IMR-90 (cell line): Measurements from ENCODE around the gene RASD2. TPM values are rescaled to one million over a fixed set of nuclear protein-coding genes. Genes with fewer than 3 reads are reported as not detected.
A peak's percentile ranks its signal among the peaks of the same experiment; 100 is the strongest.

Experiments used
- ATAC-seq: fragments of 200-7000 bp; cut with Tn5 transposase; 2 replicates; pipeline ENCODE4 v1.9.1; 2020; ENCODE audit warnings: low read depth, mild to moderate bottlenecking, moderate library complexity
- BruUV-seq: library from RNA; stranded (reverse); fragments of 400-500 nt; replicated peaks from 2 replicates; lab custom pipeline; 2021; lab: Mats Ljungman, UMichigan
- CTCF ChIA-PET: fragments of 300-600 bp; formaldehyde crosslinking; extraction: SDS; loops from one replicate; lab custom pipeline; 2021; ENCODE audit warnings: antibody characterized with exemption; lab: Yijun Ruan, JAX
- POLR2A ChIA-PET: fragments of 300-600 bp; sonication (Branson Sonifier 250); formaldehyde crosslinking; loops from one replicate; lab custom pipeline; 2022; ENCODE audit warnings: antibody characterized with exemption; ENCODE audit not compliant: unreplicated experiment; lab: Charles Lee
- DNase-seq: peaks from one replicate; pipeline ENCODE4 v3.0.0; 2013
- H2AFZ ChIP-seq: replicated peaks from 2 replicates; pipeline ENCODE3; 2013; ENCODE audit warnings: low read length, mild to moderate bottlenecking; ENCODE audit not compliant: poor library complexity
- H2AK5ac ChIP-seq: 2 replicates; pipeline ENCODE4 v1.6.1; 2013; ENCODE audit warnings: low read depth, low read length, inconsistent platforms
- H2AK9ac ChIP-seq: replicated peaks from 2 replicates; pipeline ENCODE3; 2013; ENCODE audit warnings: mild to moderate bottlenecking, low read depth, low read length, moderate library complexity; ENCODE audit not compliant: poor library complexity
- H2BK120ac ChIP-seq: 2 replicates; pipeline ENCODE4 v1.6.1; 2013; ENCODE audit warnings: low read depth, low read length, inconsistent platforms
- H2BK15ac ChIP-seq: 3 replicates; pipeline ENCODE4 v1.6.1; 2013; ENCODE audit warnings: low read depth, low read length, inconsistent platforms
- H2BK20ac ChIP-seq: 2 replicates; pipeline ENCODE4 v1.6.1; 2013; ENCODE audit warnings: low read depth, mild to moderate bottlenecking, inconsistent platforms, low read length, moderate library complexity
- H2BK5ac ChIP-seq: 2 replicates; pipeline ENCODE4 v1.6.1; 2013; ENCODE audit warnings: mild to moderate bottlenecking, low read depth, low read length, inconsistent platforms; ENCODE audit not compliant: poor library complexity, severe bottlenecking
- H3K14ac ChIP-seq: replicated peaks from 2 replicates; pipeline ENCODE4 v1.6.1; 2013; ENCODE audit warnings: low read depth, low read length, inconsistent platforms
- H3K18ac ChIP-seq: 2 replicates; pipeline ENCODE4 v1.6.1; 2013; ENCODE audit warnings: low read depth, low read length, control low read depth
- H3K23ac ChIP-seq: 2 replicates; pipeline ENCODE4 v1.6.1; 2013; ENCODE audit warnings: low read depth, low read length, inconsistent platforms
- H3K27ac ChIP-seq: 2 replicates; pipeline ENCODE4 v1.5.1; 2013; ENCODE audit warnings: mild to moderate bottlenecking, control low read depth, low read length; ENCODE audit not compliant: insufficient read depth
- H3K27me3 ChIP-seq: 2 replicates; pipeline ENCODE4 v1.6.1; 2013; ENCODE audit warnings: low read length; ENCODE audit not compliant: control insufficient read depth, insufficient read depth
- H3K36me3 ChIP-seq: 2 replicates; pipeline ENCODE4 v1.6.1; 2013; ENCODE audit warnings: low read length, mixed read lengths; ENCODE audit not compliant: control insufficient read depth, insufficient read depth
- H3K4ac ChIP-seq: 2 replicates; pipeline ENCODE4 v1.6.1; 2013; ENCODE audit warnings: low read depth, low read length, inconsistent platforms
- H3K4me1 ChIP-seq: 2 replicates; pipeline ENCODE4 v1.6.1; 2013; ENCODE audit warnings: low read length, mixed read lengths; ENCODE audit not compliant: control insufficient read depth, insufficient read depth
- H3K4me2 ChIP-seq: 2 replicates; pipeline ENCODE4 v1.6.1; 2013; ENCODE audit warnings: low read depth, mild to moderate bottlenecking, control low read depth, low read length, moderate library complexity
- H3K4me3 ChIP-seq: 2 replicates; pipeline ENCODE4 v1.5.1; 2013; ENCODE audit warnings: low read depth, mild to moderate bottlenecking, control low read depth, low read length, moderate library complexity; ENCODE audit not compliant: insufficient read depth
- H3K56ac ChIP-seq: 2 replicates; pipeline ENCODE4 v1.6.1; 2013; ENCODE audit warnings: low read length, inconsistent platforms; ENCODE audit not compliant: insufficient read depth; ENCODE audit errors: extremely low read depth
- H3K79me1 ChIP-seq, 2 experiments: 2 replicates each; pipeline ENCODE4 v1.6.1; 2013; ENCODE audit warnings: low read length in 2 of 2, inconsistent platforms in 1 of 2, low read depth in 1 of 2
- H3K9ac ChIP-seq: 2 replicates; pipeline ENCODE4 v1.6.1; 2013; ENCODE audit warnings: low read depth, low read length, control low read depth
- H3K9me1 ChIP-seq: 2 replicates; pipeline ENCODE4 v1.6.1; 2013; ENCODE audit warnings: low read length, inconsistent platforms; ENCODE audit not compliant: insufficient read depth
- H3K9me3 ChIP-seq: 2 replicates; pipeline ENCODE4 v1.6.1; 2013; ENCODE audit warnings: low read length; ENCODE audit not compliant: control insufficient read depth, insufficient read depth
- H4K20me1 ChIP-seq: 2 replicates; pipeline ENCODE4 v1.6.1; 2013; ENCODE audit warnings: low read length, inconsistent platforms; ENCODE audit not compliant: insufficient read depth
- H4K5ac ChIP-seq: 2 replicates; pipeline ENCODE4 v1.6.1; 2013; ENCODE audit warnings: mild to moderate bottlenecking, low read depth, low read length, control low read depth
- H4K8ac ChIP-seq, 2 experiments: 2 replicates each; pipeline ENCODE4 v1.6.1; 2013; ENCODE audit warnings: low read depth in 2 of 2, low read length in 2 of 2, control low read depth in 1 of 2, inconsistent platforms in 1 of 2
- H4K91ac ChIP-seq: 2 replicates; pipeline ENCODE4 v1.6.1; 2013; ENCODE audit warnings: low read depth, low read length, inconsistent platforms; ENCODE audit not compliant: insufficient read depth
- MAZ ChIP-seq: IDR thresholded peaks from 2 replicates; pipeline ENCODE4 v1.6.1; 2012; ENCODE audit warnings: low read depth, mild to moderate bottlenecking, low read length, improper control_type of control experiment, moderate library complexity, borderline replicate concordance
- POLR2A ChIP-seq: IDR thresholded peaks from 2 replicates; pipeline ENCODE4 v1.6.1; 2012; ENCODE audit warnings: mild to moderate bottlenecking, low read depth, low read length
- RFX5 ChIP-seq: IDR thresholded peaks from 2 replicates; pipeline ENCODE4 v1.8.0; 2012; ENCODE audit warnings: low read depth, mild to moderate bottlenecking, low read length, moderate library complexity
- whole genome bisulfite sequencing, 2 experiments: methylation state at CpG; one replicate each; pipeline versions ENCODE4 v1.1.5 to v1.1.7; 2013; ENCODE audit warnings: missing lambda C conversion rate in 2 of 2; ENCODE audit not compliant: insufficient read length in 1 of 2; ENCODE audit errors: extremely low coverage in 2 of 2; 5-methylcytosine and 5-hydroxymethylcytosine counted together
- dilution Hi-C: fragments of 300-500 bp; cut with HindIII; formaldehyde crosslinking; loops from one replicate; pipeline ENCODE4 v1.14.3; 2018; ENCODE audit warnings: low sequenced_read_pairs; ENCODE audit not compliant: unreplicated experiment
- in situ Hi-C: fragments of 300-500 bp; cut with MboI; formaldehyde crosslinking; loops from 3 replicates; pipeline ENCODE4 v1.14.3; 2019; ENCODE audit warnings: low sequenced_read_pairs, inconsistent platforms, mixed read lengths
- intact Hi-C: fragments of 100-400 bp; cut with micrococcal nuclease; formaldehyde crosslinking; loops from 2 replicates; pipeline ENCODE4 v1.10.0; 2022
- polyA plus RNA-seq, 3 experiments: library from polyadenylated mRNA; depleted of rRNA; stranded (reverse); fragments of >200 nt; gene quantifications; 2 replicates each; pipeline ENCODE4 v1.2.3, GENCODE V29; 2012; ENCODE audit warnings: low replicate concordance in 1 of 3
- total RNA-seq: library from RNA; depleted of rRNA; stranded (reverse); fragments of >200 nt; gene quantifications from 2 replicates; pipeline ENCODE4 v1.2.3, GENCODE V29; 2012

The RASD2 gene
- total and polyA plus RNA-seq, 2 of the 4 experiments (the other 2 are of a cell fraction) = under 0.01 to 0.32 TPM

GRCh38 chr22:35555946-35556547 lies 15.4 kb downstream of the RASD2 start:
- H3K9me3 ChIP-seq = peaks cover 6% of the 10 kb centered on the region
- no peaks in the 10 kb centered on the region for H4K20me1 ChIP-seq
- intact Hi-C loops = no loop called here
- H3K9me1 ChIP-seq = peaks cover 7% of the 10 kb centered on the region; the same call in 1 of the 2 replicates
- dilution Hi-C loops = no loop called here
- ChIA-PET POLR2A (no interaction called here), CTCF (no interaction called here)
- H3K36me3 ChIP-seq = no peaks in the 10 kb centered on the region
- no peak overlapping the region for H2AK9ac ChIP-seq
- H3K4ac ChIP-seq = peak overlapping the region; percentile 6; the same call in 1 of the 2 replicates
- H3K27me3 ChIP-seq = no peaks in the 10 kb centered on the region
- DNase-seq = no peak
- H3K4me2 ChIP-seq = no peak overlapping the region
- ATAC-seq = no peak
- in situ Hi-C loops = no loop called here
- no peak overlapping the region for H4K8ac ChIP-seq
- H3K9ac ChIP-seq = no peak overlapping the region
- H3K79me1 ChIP-seq = no peaks in the 10 kb centered on the region
- H4K91ac ChIP-seq = no peak overlapping the region
- H2BK5ac ChIP-seq = no peak overlapping the region
- BruUV-seq = no TSS peak
- H3K4me3 ChIP-seq = no peak overlapping the region
- H2AK5ac ChIP-seq = peak overlapping the region; percentile 16; the same call in 1 of the 2 replicates
- H3K18ac ChIP-seq = peak overlapping the region; percentile 3; the same call in 1 of the 2 replicates
- no peak overlapping the region for H3K27ac ChIP-seq
- peak overlapping the region; percentile 39 for H2AFZ ChIP-seq
- TF ChIP-seq MAZ (no peak), RFX5 (no peak), POLR2A (no peak)
- no peak overlapping the region for H2BK20ac ChIP-seq
- no peak overlapping the region; the same call in 1 of the 2 replicates for H4K5ac ChIP-seq
- no peak overlapping the region for H2BK15ac ChIP-seq
- H3K56ac ChIP-seq = no peak overlapping the region
- no peak overlapping the region for H2BK120ac ChIP-seq
- WGBS, 2 experiments = 38% methylated on average over 2 of the region's 10 CpGs; no CpG with 5 or more reads in 1 of the 2 experiments
- H3K23ac ChIP-seq = no peak overlapping the region
- peaks cover 9% of the 10 kb centered on the region for H3K4me1 ChIP-seq
- no peak overlapping the region for H3K14ac ChIP-seq
